Neural crest cell (in vitro differentiated cells): Measurements from ENCODE around the gene GATA3. TPM values are rescaled to one million over a fixed set of nuclear protein-coding genes. Genes with fewer than 3 reads are reported as not detected.

Experiments
- DNase-seq: peaks from one replicate; pipeline ENCODE4 v3.0.0; 2021; ENCODE audit warnings: low read depth, mixed read lengths, low spot score
- H3K27ac Mint-ChIP-seq: one replicate; pipeline ENCODE4 v1.8.0; 2021; ENCODE audit warnings: mild to moderate bottlenecking, mixed read lengths; ENCODE audit not compliant: unreplicated experiment
- H3K27me3 Mint-ChIP-seq: 2 replicates; pipeline ENCODE4 v1.8.0; 2021; ENCODE audit warnings: low read depth, mild to moderate bottlenecking, mixed read lengths
- H3K36me3 Mint-ChIP-seq: 2 replicates; pipeline ENCODE4 v1.8.0; 2021; ENCODE audit warnings: low read depth, mild to moderate bottlenecking, mixed read lengths
- H3K4me1 Mint-ChIP-seq: 2 replicates; pipeline ENCODE4 v1.8.0; 2021; ENCODE audit warnings: mixed read lengths
- H3K4me3 Mint-ChIP-seq: one replicate; pipeline ENCODE4 v1.8.0; 2021; ENCODE audit warnings: mild to moderate bottlenecking, mixed read lengths
- H3K9me3 Mint-ChIP-seq: 2 replicates; pipeline ENCODE4 v1.8.0; 2021; ENCODE audit warnings: mixed read lengths
- CTCF ChIP-seq: fragments of 200-600 bp; sonication (generic); conservative IDR thresholded peaks from 2 replicates; pipeline ENCODE4 v1.5.0; 2021; ENCODE audit warnings: antibody characterized with exemption, mild to moderate bottlenecking
- total RNA-seq: library from RNA; stranded (reverse); gene quantifications from 2 replicates; pipeline ENCODE4 v1.2.1, GENCODE V29; 2021

The GATA3 gene
- total RNA-seq, 1 donor from 2014 or later = 0.35 TPM

GRCh38 chr10:8048281-8049008 lies 6.0 kb upstream of the GATA3 start:
- no peak overlapping the region for H3K27ac Mint-ChIP-seq
- no peak for DNase-seq
- H3K27me3 Mint-ChIP-seq = peaks cover 97% of the 10 kb centered on the region
- no peaks in the 10 kb centered on the region for H3K9me3 Mint-ChIP-seq
- H3K4me1 Mint-ChIP-seq = peaks cover 11% of the 10 kb centered on the region
- no peak for TF ChIP-seq CTCF
- peaks cover 2% of the 10 kb centered on the region for H3K36me3 Mint-ChIP-seq
- no peak overlapping the region for H3K4me3 Mint-ChIP-seq

- DNase-seq = no peak
- peaks cover 2% of the 10 kb centered on the region for H3K36me3 Mint-ChIP-seq
- peaks cover 96% of the 10 kb centered on the region for H3K27me3 Mint-ChIP-seq
- no peak for TF ChIP-seq CTCF
- no peak overlapping the region for H3K27ac Mint-ChIP-seq
- H3K4me1 Mint-ChIP-seq = peaks cover 18% of the 10 kb centered on the region
- no peaks in the 10 kb centered on the region for H3K9me3 Mint-ChIP-seq
- H3K4me3 Mint-ChIP-seq = no peak overlapping the region
These were observed 5.2 kb upstream of the GATA3 start for GRCh38 chr10:8049045-8049864.

GRCh38 chr10:8049865-8050555 lies 4.5 kb upstream of the GATA3 start:
- no peak for DNase-seq
- H3K4me3 Mint-ChIP-seq = no peak overlapping the region
- H3K27me3 Mint-ChIP-seq = peaks cover 94% of the 10 kb centered on the region
- H3K9me3 Mint-ChIP-seq = no peaks in the 10 kb centered on the region
- H3K27ac Mint-ChIP-seq = no peak overlapping the region
- H3K36me3 Mint-ChIP-seq = peaks cover 2% of the 10 kb centered on the region
- peaks cover 22% of the 10 kb centered on the region for H3K4me1 Mint-ChIP-seq
- no peak for TF ChIP-seq CTCF

- H3K36me3 Mint-ChIP-seq = peaks cover 2% of the 10 kb centered on the region
- no peak for TF ChIP-seq CTCF
- H3K27ac Mint-ChIP-seq = no peak overlapping the region
These were observed 3.9 kb upstream of the GATA3 start for GRCh38 chr10:8050556-8051108.

GRCh38 chr10:8051109-8051821 lies 3.2 kb upstream of the GATA3 start:
- peaks cover 2% of the 10 kb centered on the region for H3K36me3 Mint-ChIP-seq
- H3K4me1 Mint-ChIP-seq = peaks cover 16% of the 10 kb centered on the region
- H3K27ac Mint-ChIP-seq = no peak overlapping the region
- peaks cover 94% of the 10 kb centered on the region for H3K27me3 Mint-ChIP-seq
- no peak for TF ChIP-seq CTCF
- no peak for DNase-seq
- H3K9me3 Mint-ChIP-seq = no peaks in the 10 kb centered on the region
- H3K4me3 Mint-ChIP-seq = no peak overlapping the region

More at GRCh38 chr10:8050556-8051108, 3.9 kb upstream of the GATA3 start:
- Mint-ChIP-seq H3K4me3 (no peak overlapping the region), H3K27me3 (peaks cover 94% of the 10 kb centered on the region), H3K4me1 (peaks cover 16% of the 10 kb centered on the region), H3K9me3 (no peaks in the 10 kb centered on the region)
- DNase-seq = no peak
